Spleen (tissue), 11 donors: ENCODE measurements around the gene CDH8. TPM values are rescaled to one million over a fixed set of nuclear protein-coding genes. Genes with fewer than 3 reads are reported as not detected.

Source experiments
- DNase-seq: peaks from one replicate; pipeline ENCODE4 v3.0.0-alpha.2; 2020
- H3K27ac ChIP-seq, 8 donors: fragments of 200-600 bp; sonication (generic) in 7 of 8; 1 replicate in 4 of 8; 2 replicates in 4 of 8; pipeline versions ENCODE4 v1.5.0 to v1.8.0; 2016 to 2021; ENCODE audit warnings: inconsistent platforms in 4 of 8, mild to moderate bottlenecking in 4 of 8, moderate library complexity in 1 of 8
- H3K27me3 ChIP-seq, 7 donors: fragments of 200-600 bp; sonication (generic) in 6 of 7; replicated peaks in 1 of 7; 1 replicate in 4 of 7; 2 replicates in 3 of 7; pipeline versions ENCODE4 v1.5.0 to v1.8.0; 2016 to 2021; ENCODE audit warnings: inconsistent platforms in 3 of 7, mild to moderate bottlenecking in 1 of 7
- H3K36me3 ChIP-seq, 6 donors: fragments of 200-600 bp; sonication (generic) in 5 of 6; 1 replicate in 4 of 6; 2 replicates in 2 of 6; pipeline versions ENCODE4 v1.5.0 to v1.8.0; 2016 to 2021; ENCODE audit warnings: inconsistent platforms in 2 of 6
- H3K4me1 ChIP-seq, 6 donors: fragments of 200-600 bp; sonication (generic) in 5 of 6; 1 replicate in 3 of 6; 2 replicates in 3 of 6; pipeline versions ENCODE4 v1.5.0 to v1.8.0; 2016 to 2021; ENCODE audit warnings: inconsistent platforms in 3 of 6
- H3K4me3 ChIP-seq, 8 donors: fragments of 200-600 bp; sonication (generic) in 7 of 8; 1 replicate in 4 of 8; 2 replicates in 4 of 8; pipeline versions ENCODE4 v1.5.0 to v1.8.0; 2016 to 2021; ENCODE audit warnings: inconsistent platforms in 4 of 8, mild to moderate bottlenecking in 4 of 8, moderate library complexity in 2 of 8
- H3K9me3 ChIP-seq, 8 donors: fragments of 200-600 bp; sonication (generic) in 7 of 8; 1 replicate in 4 of 8; 2 replicates in 4 of 8; pipeline versions ENCODE4 v1.5.0 to v1.8.0; 2016 to 2021; ENCODE audit warnings: inconsistent platforms in 4 of 8
- POLR2A ChIP-seq, 3 donors: fragments of 450-650 bp; IDR thresholded peaks; one replicate each; pipeline ENCODE4 v1.5.1; 2017; ENCODE audit warnings: antibody characterized with exemption in 3 of 3, mild to moderate bottlenecking in 1 of 3
- POLR2AphosphoS5 ChIP-seq, 3 donors: sonication (generic); formaldehyde crosslinking; IDR thresholded peaks; one replicate each; pipeline ENCODE4 v1.5.1; 2017; ENCODE audit warnings: antibody characterized with exemption in 3 of 3
- WGBS, 5 donors: extraction: QIAGEN DNeasy Blood & Tissue Kit in 3 of 5; methylation state at CpG; one replicate each; pipeline versions ENCODE4 v1.1.5 to v1.1.7; 2013 to 2018; 5-methylcytosine and 5-hydroxymethylcytosine counted together
- intact Hi-C: fragments of 100-400 bp; cut with DNase I; formaldehyde crosslinking; loops from one replicate; pipeline ENCODE4 v1.15.0; 2023; ENCODE audit warnings: low total_unique reads
- polyA plus RNA-seq, 3 donors: library from polyadenylated mRNA; stranded (reverse); fragments of 200-250 nt; gene quantifications; one replicate each; pipeline ENCODE4 v1.2.1, GENCODE V29; 2013
- total RNA-seq, 7 donors: library from RNA; depleted of rRNA in 3 of 7; stranded (reverse); fragments of >200 nt in 3 of 7; fragmentation: NEBNext Ultra II Directional in 4 of 7; extraction: Animal tissue kit (Norgen Biotek cat#: 25700) in 4 of 7; gene quantifications; one replicate each; pipeline versions ENCODE4 v1.1.0 to v1.2.1, GENCODE V29; 2016 to 2021
- TF ChIP-seq, protein P1 (sequence below), 11 experiments: fragments of 200-600 bp in 7 of 11; fragments of 450-650 bp in 4 of 11; sonication (generic) in 4 of 11; IDR thresholded peaks in 8 of 11; conservative IDR thresholded peaks in 3 of 11; 1 replicate in 7 of 11; 2 replicates in 4 of 11; pipeline versions ENCODE4 v1.4.0 to v1.8.0; 2016 to 2021; ENCODE audit warnings: antibody characterized with exemption in 11 of 11, inconsistent platforms in 4 of 11, mild to moderate bottlenecking in 1 of 11
- donor health status: healthy with polysubstance abuse.
- donor health status: DM: no; HTN: no; CAD: no; lungs with moderate emphysema.
- donor health status: DM: no; HTN: no; CAD: no.
- donor health status: Bipolar disorder and iron deficiency.
- donor health status: healthy.
- donor health status: DM: no; HTN: no; CAD: no.
- donor health status: DM: yes; HTN: yes; CAD: no.

The CDH8 gene
- total and polyA plus RNA-seq, 10 donors, result under 0.01 to 1.4 (median under 0.01) TPM; not detected in 7

- Histone ChIP-seq H3K27ac (no peak overlapping the region), H3K27me3 (no peaks in the 10 kb centered on the region), H3K36me3 (no peaks in the 10 kb centered on the region), H3K4me1 (no peaks in the 10 kb centered on the region), H3K4me3 (no peak overlapping the region), H3K9me3 (peaks cover 0 to 9% (median 2%) of the 10 kb centered on the region in 8 donors)
- DNase-seq, result no peak
- intact Hi-C loops, result no loop called here
- no peak for TF ChIP-seq POLR2AphosphoS5 (IDR thresholded peaks at IDR 0.05)
- TF ChIP-seq, protein P1, sequence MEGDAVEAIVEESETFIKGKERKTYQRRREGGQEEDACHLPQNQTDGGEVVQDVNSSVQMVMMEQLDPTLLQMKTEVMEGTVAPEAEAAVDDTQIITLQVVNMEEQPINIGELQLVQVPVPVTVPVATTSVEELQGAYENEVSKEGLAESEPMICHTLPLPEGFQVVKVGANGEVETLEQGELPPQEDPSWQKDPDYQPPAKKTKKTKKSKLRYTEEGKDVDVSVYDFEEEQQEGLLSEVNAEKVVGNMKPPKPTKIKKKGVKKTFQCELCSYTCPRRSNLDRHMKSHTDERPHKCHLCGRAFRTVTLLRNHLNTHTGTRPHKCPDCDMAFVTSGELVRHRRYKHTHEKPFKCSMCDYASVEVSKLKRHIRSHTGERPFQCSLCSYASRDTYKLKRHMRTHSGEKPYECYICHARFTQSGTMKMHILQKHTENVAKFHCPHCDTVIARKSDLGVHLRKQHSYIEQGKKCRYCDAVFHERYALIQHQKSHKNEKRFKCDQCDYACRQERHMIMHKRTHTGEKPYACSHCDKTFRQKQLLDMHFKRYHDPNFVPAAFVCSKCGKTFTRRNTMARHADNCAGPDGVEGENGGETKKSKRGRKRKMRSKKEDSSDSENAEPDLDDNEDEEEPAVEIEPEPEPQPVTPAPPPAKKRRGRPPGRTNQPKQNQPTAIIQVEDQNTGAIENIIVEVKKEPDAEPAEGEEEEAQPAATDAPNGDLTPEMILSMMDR (IDR thresholded peaks at IDR 0.05 in 8 of 11, conservative IDR thresholded peaks at IDR 0.05 in 3 of 11), result no peak
- TF ChIP-seq POLR2A (IDR thresholded peaks at IDR 0.05), result no peak
- WGBS, 5 donors, result 71 to 84% (median 78%) methylated on average over 4 of the region's 4 CpGs
Observed at GRCh38 chr16:61681673-61682072, 354.6 kb downstream of the CDH8 start.

- intact Hi-C loops, result no loop called here
- DNase-seq, result no peak
- 44 to 54% (median 47%) methylated on average over 1 of the region's 1 CpG for WGBS, 5 donors
Observed at GRCh38 chr16:61681124-61681523, 355.1 kb downstream of the CDH8 start.

DNA sequence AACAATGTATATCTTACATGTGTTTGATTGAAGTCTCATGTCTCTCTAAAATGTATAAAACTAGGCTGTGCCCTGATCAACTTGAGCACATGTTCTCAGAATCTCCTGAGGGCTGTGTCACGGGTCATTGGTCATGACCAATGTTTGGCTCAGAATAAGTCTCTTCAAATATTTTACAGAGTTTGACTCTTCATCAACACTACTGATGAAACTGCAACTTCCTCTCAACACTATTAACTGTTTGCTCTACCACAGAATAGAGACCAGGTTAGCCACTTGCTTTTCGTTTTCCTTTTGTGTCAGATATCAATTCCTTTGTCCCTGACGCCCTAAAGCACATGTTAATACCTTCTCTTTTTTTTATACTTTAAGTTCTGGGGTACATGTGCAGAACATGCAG lies 358.1 kb downstream of the CDH8 start:
- 67 to 86% (median 83%) methylated on average over 3 of the region's 3 CpGs for WGBS, 5 donors

More at GRCh38 chr16:61681124-61681523, 355.1 kb downstream of the CDH8 start:
- Histone ChIP-seq H3K36me3 (no peaks in the 10 kb centered on the region), H3K9me3 (peaks cover 0 to 9% (median 2%) of the 10 kb centered on the region in 8 donors), H3K27me3 (no peaks in the 10 kb centered on the region), H3K27ac (no peak overlapping the region), H3K4me3 (no peak overlapping the region), H3K4me1 (no peaks in the 10 kb centered on the region)
- TF ChIP-seq, protein P1 (IDR thresholded peaks at IDR 0.05 in 8 of 11, conservative IDR thresholded peaks at IDR 0.05 in 3 of 11), result no peak
- TF ChIP-seq POLR2AphosphoS5 (IDR thresholded peaks at IDR 0.05) (no peak), POLR2A (IDR thresholded peaks at IDR 0.05) (no peak)

GRCh38 chr16:61677776-61678175 lies 358.5 kb downstream of the CDH8 start:
- Histone ChIP-seq H3K27ac (no peak overlapping the region), H3K9me3 (peaks cover 0 to 20% (median 7%) of the 10 kb centered on the region in 8 donors), H3K36me3 (no peaks in the 10 kb centered on the region), H3K4me3 (no peak overlapping the region), H3K27me3 (no peaks in the 10 kb centered on the region), H3K4me1 (no peaks in the 10 kb centered on the region)
- 47 to 55% (median 55%) methylated on average over 5 of the region's 5 CpGs for WGBS, 5 donors
- TF ChIP-seq POLR2AphosphoS5 (IDR thresholded peaks at IDR 0.05) (no peak), POLR2A (IDR thresholded peaks at IDR 0.05) (no peak)
- TF ChIP-seq, protein P1 (IDR thresholded peaks at IDR 0.05 in 8 of 11, conservative IDR thresholded peaks at IDR 0.05 in 3 of 11), result no peak
- intact Hi-C loops, result no loop called here
- DNase-seq, result no peak

More for the DNA sequence above, 358.1 kb downstream of the CDH8 start:
- Histone ChIP-seq H3K36me3 (no peaks in the 10 kb centered on the region), H3K27me3 (no peaks in the 10 kb centered on the region), H3K27ac (no peak overlapping the region), H3K4me3 (no peak overlapping the region), H3K4me1 (no peaks in the 10 kb centered on the region), H3K9me3 (peaks cover 0 to 20% (median 7%) of the 10 kb centered on the region in 8 donors)
- DNase-seq, result no peak
- TF ChIP-seq POLR2AphosphoS5 (IDR thresholded peaks at IDR 0.05) (no peak), POLR2A (IDR thresholded peaks at IDR 0.05) (no peak)
- TF ChIP-seq, protein P1 (IDR thresholded peaks at IDR 0.05 in 8 of 11, conservative IDR thresholded peaks at IDR 0.05 in 3 of 11), result no peak
- intact Hi-C loops, result no loop called here
